ENCODE results near the gene TMEM263. TPM values are rescaled to one million over a fixed set of nuclear protein-coding genes. Genes with fewer than 3 reads are reported as not detected.

Gene TMEM263
- total and polyA plus RNA-seq, 2 of the 13 experiments (the other 11 are each of a cell fraction or from before 2014, with no cell fraction given): 25.9 to 58.6 TPM

DNA sequence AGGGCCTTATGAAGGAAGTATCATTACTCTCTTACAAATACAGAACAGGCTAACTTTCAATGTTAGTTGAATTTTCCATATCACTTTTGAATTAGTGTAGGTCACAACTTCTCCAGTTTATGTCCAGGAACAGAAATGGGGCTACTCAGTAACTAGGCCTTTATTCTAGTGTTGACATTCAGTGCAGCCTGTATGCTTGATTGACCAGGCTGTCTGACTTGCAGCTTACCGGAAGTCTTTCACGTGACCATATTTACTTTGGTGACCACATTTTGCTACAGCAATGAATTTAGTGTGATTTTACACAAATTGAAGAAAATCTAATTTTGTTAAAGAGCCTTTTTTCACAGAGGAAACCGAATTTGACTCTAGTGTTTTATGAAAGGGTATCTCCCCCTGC is 18.8 kb downstream of the TMEM263 start (continued):
- TF ChIP-seq ZNF841 (CRISPR knock-in tag; IDR thresholded peaks at IDR 0.05; ENCODE audit: borderline replicate concordance) (no peak), CBFB (CRISPR knock-in tag; IDR thresholded peaks at IDR 0.05) (peak; percentile 34; the same call in 1 of the 2 replicates), ZMAT3 (CRISPR knock-in tag; conservative IDR thresholded peaks at IDR 0.05) (no peak), MXD4 (CRISPR knock-in tag; IDR thresholded peaks at IDR 0.05) (no peak), PCBP2 (optimal IDR thresholded peaks at IDR 0.05; ENCODE audit: low read depth, low read length, poor library complexity, severe bottlenecking) (no peak), TOPORS (CRISPR knock-in tag; IDR thresholded peaks at IDR 0.05) (no peak), ZNF329 (CRISPR knock-in tag; IDR thresholded peaks at IDR 0.05; ENCODE audit: low read depth) (no peak), ZNF839 (CRISPR knock-in tag; IDR thresholded peaks at IDR 0.05; ENCODE audit: borderline replicate concordance) (no peak), ZNF280B (CRISPR knock-in tag; IDR thresholded peaks at IDR 0.05; ENCODE audit: borderline replicate concordance) (no peak), ZNF788 (CRISPR knock-in tag; IDR thresholded peaks at IDR 0.05; ENCODE audit: borderline replicate concordance) (no peak), DRAP1 (CRISPR knock-in tag; IDR thresholded peaks at IDR 0.05) (0 out of 2 replicates have a peak, but pooled peaks have one; percentile 20), ZBTB3 (CRISPR knock-in tag; IDR thresholded peaks at IDR 0.05; ENCODE audit: borderline replicate concordance, low read depth) (no peak), TCF7 (IDR thresholded peaks at IDR 0.05; ENCODE audit: low read depth) (peak; percentile 25; the same call in 1 of the 2 replicates), SMAD3 (CRISPR knock-in tag; IDR thresholded peaks at IDR 0.05) (0 out of 2 replicates have a peak, but pooled peaks have one; percentile 39), AHR (CRISPR knock-in tag; IDR thresholded peaks at IDR 0.05) (no peak), MTA3 (CRISPR knock-in tag; IDR thresholded peaks at IDR 0.05) (no peak), DBP (CRISPR knock-in tag; IDR thresholded peaks at IDR 0.05; ENCODE audit: not compliant biosample characterization) (no peak), PHF5A (CRISPR knock-in tag; IDR thresholded peaks at IDR 0.05; ENCODE audit: low read depth, unreplicated experiment) (no peak), MAX (IDR thresholded peaks at IDR 0.05) (peak; percentile 41; the same call in 1 of the 2 replicates)
- TF ChIP-seq, protein P1, sequence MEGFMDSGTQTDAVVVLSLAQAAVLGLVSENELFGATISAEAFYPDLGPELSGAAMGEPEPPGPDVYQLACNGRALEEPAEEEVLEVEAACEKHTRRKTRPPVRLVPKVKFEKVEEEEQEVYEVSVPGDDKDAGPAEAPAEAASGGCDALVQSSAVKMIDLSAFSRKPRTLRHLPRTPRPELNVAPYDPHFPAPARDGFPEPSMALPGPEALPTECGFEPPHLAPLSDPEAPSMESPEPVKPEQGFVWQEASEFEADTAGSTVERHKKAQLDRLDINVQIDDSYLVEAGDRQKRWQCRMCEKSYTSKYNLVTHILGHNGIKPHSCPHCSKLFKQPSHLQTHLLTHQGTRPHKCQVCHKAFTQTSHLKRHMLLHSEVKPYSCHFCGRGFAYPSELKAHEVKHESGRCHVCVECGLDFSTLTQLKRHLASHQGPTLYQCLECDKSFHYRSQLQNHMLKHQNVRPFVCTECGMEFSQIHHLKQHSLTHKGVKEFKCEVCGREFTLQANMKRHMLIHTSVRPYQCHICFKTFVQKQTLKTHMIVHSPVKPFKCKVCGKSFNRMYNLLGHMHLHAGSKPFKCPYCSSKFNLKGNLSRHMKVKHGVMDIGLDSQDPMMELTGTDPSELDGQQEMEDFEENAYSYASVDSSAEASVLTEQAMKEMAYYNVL (CRISPR knock-in tag; IDR thresholded peaks at IDR 0.05; ENCODE audit: borderline replicate concordance): peak; percentile 57; the same call in 1 of the 2 replicates
- TF ChIP-seq, protein P2, sequence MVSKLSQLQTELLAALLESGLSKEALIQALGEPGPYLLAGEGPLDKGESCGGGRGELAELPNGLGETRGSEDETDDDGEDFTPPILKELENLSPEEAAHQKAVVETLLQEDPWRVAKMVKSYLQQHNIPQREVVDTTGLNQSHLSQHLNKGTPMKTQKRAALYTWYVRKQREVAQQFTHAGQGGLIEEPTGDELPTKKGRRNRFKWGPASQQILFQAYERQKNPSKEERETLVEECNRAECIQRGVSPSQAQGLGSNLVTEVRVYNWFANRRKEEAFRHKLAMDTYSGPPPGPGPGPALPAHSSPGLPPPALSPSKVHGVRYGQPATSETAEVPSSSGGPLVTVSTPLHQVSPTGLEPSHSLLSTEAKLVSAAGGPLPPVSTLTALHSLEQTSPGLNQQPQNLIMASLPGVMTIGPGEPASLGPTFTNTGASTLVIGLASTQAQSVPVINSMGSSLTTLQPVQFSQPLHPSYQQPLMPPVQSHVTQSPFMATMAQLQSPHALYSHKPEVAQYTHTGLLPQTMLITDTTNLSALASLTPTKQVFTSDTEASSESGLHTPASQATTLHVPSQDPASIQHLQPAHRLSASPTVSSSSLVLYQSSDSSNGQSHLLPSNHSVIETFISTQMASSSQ (IDR thresholded peaks at IDR 0.05; ENCODE audit: low read depth): peak; percentile 46; the same call in 1 of the 2 replicates
- TF ChIP-seq, protein P2 (CRISPR knock-in tag; IDR thresholded peaks at IDR 0.05; ENCODE audit: borderline replicate concordance): peak; percentile 39; the same call in 1 of the 2 replicates
